HG03571 (cell line): ENCODE data around the gene CHD9NB.

Experiments used
- ATAC-seq: cut with Tn5 transposase; IDR thresholded peaks from one replicate; pipeline ENCODE4 v1.9.1; 2021; ENCODE audit not compliant: unreplicated experiment

CHD9NB gene

DNA sequence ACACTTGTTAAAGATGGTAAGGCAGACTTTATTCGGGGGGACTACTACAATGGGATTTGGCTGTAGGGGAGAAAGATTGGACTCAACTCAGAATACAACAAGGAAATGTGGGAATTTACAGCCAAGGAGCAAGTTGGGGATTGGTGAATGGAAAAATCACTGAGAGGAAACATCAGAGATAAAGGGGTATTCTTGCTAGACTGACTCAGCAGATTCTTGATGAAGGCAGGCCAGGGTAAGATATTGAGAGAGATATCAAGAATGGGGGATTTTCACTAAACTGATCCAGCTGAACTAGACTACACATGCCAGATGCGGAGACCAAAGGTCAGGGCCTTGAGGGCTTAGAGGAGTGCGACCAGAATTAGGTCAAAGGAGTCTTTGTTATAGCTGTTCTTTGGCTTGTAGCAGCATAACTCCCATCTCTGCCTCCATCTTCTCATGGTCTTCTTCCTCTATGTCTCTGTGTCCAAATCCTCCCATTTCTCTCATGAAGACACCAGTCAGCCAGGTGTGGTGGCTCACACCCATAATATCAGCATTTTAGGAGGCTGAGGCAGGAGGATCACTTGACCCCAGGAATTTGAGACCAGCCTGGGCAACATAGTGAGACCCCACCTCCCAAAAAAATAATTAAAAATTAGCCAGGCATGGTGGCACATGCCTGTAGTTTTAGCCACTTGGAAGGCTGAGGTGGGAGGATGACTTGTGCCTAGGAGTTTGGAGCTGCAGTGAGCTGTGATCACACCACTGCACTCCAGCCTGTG, 17.3 kb downstream of the CHD9NB start:
- ATAC-seq = no peak

- ATAC-seq = no peak
These were observed 18.4 kb downstream of the CHD9NB start for GRCh38 chr16:53034306-53034705.

DNA sequence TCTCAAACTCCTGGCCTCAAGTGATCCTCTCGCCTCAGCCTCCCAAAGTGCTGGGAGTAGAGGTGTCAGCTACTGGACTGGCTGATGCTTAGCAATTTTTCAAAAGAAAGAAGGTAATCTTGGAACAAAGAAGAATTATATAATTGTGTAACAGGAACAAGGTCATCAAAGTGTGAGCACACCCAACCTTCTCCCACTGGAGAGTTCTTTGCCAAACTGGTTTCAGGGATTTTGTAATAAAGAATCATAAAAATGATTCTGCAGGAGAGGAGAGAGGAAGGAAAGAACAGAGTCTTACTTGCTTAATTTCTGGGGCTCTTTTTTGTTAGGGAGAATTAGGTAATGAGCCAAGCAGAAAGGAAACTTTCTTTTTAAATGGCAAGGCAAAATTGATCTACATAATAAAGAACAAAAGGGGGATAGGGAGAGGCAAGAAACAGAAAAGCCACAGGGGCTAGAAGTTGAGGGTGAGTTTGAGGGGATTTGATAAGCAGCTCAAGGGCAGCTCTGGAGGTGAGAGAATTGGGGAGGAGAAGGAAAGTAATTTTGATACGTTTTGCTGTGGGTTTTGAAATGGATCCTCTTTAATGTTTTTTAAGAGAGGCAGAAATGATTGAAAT, 21.3 kb downstream of the CHD9NB start:
- ATAC-seq = no peak

- no peak for ATAC-seq
These were observed 22.7 kb downstream of the CHD9NB start for GRCh38 chr16:53029971-53030370.

DNA sequence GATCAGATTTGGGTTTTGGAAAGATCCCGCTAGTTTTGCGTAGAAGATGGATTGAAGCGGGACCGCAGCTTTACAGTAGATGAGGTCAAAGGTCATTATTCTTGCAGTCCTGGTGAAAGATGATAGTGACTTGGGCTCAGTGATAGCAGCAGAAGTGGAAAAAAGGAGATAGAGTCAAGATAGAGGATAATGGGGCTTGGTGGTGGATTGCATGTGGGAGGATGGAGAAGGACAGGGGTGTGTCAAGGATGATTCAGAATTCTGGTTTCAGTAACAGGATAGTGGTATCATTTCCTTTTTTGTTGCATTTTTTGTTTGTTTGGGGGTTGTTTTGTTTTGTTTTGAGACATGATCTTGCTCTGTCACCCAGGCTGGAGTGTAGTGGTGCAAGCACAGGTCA, 28.7 kb downstream of the CHD9NB start:
- ATAC-seq = no peak

DNA sequence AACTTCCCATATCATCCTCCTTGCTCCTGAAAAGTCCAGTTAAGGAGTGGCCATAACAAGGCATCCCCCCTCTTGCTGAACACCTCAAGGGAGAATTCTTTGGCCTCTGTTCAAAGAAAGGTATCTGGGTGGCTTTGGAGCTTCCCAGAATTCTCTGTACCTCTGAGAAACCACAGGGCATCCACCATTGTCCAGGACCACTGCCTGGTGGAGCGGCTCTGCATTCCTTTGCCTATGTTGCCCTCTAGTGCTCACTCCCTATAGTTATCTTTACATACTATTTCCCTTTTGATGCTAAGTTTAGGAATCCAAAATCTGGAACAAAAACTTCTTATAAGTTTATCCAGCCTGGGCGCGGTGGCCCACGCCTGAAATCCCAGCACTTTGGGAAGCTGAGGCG, 30.3 kb downstream of the CHD9NB start:
- ATAC-seq = no peak

DNA sequence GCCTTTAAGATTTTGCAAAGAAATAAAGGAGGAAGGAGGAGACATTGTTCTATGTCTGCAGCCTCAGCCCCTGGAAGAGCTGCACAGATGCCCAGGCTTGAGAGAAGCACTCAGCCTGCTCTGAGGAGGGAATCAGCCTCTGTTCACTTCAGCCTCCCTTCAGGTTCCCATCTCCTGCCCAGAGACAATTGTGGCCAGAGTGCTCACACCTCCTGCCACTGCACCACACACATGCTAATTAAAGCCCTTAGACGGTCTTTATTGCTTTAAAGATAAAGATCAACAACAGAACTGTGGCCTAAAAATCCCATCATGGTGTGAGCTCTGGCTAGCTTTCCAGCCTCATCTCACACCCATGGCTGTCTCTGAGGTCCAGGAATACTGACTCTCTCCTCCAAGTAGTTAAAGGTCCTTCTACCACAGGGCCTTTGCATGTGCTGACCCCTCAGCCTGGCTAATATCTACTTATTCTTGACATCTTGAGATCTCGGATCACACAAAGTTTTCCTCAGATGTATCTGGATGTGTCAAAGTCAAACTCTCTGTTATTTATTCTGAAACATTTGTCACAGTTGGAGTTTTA, 33.8 kb downstream of the CHD9NB start:
- no peak for ATAC-seq

DNA sequence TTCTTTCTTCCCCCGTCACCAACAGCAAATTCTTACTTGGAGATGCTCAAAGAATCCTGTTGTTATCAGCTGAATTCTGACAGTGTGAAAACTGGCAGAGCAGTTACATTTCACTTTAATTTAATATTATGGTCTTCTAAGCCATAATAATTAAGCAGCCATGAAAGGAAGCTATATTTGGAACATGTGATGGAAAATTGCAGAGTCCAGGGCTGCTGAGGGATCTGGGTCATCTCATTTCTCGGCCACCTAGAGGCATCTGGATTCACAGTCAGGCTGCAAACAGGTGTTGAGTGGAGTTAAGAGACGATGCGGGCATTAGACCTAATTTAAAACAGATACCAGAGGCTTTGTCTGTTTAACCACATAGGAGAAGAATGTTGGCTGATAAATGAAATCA, 38.4 kb downstream of the CHD9NB start:
- ATAC-seq = no peak

- ATAC-seq = no peak
These were observed 45.6 kb downstream of the CHD9NB start for GRCh38 chr16:53007095-53007494.

GRCh38 chr16:52997922-52998321, 54.8 kb downstream of the CHD9NB start:
- no peak for ATAC-seq

DNA sequence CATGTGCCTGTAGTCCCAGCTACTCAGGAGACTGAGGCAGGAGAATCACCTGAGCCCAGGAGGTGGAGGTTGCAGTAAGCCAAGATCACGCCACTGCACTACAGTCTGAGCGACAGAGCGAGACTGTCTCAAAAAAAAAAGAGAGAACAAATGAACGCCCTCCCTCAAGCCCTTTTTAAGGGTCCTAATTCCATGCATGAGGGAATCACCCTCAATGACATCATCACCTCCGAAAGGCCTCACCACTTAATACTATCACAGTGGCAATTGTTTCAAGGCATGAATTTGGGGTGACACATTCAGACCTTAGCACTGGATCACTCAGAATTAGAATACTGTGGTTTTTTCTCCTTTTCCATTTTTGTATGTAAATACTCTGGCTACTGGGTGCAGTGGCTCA, 57.8 kb downstream of the CHD9NB start:
- ATAC-seq = no peak

DNA sequence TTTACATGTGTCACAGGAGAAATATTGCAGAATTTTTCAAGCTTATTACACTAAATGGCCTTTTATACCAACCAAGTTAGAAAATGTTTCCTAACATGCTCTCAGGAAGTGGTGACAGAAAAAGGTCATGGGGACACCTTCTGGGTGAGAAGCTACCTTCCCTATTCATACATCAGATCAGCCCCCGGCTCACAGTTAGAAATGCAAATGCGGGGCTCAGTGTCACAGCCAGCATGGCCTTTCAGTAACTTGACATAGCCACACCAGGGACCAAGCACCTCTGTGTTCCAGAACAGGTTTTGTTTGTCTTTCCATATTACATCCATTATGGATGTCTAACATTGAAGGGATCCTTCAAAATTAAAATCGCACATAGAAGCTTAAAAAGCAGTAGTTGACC, 59.5 kb downstream of the CHD9NB start:
- ATAC-seq = no peak

DNA sequence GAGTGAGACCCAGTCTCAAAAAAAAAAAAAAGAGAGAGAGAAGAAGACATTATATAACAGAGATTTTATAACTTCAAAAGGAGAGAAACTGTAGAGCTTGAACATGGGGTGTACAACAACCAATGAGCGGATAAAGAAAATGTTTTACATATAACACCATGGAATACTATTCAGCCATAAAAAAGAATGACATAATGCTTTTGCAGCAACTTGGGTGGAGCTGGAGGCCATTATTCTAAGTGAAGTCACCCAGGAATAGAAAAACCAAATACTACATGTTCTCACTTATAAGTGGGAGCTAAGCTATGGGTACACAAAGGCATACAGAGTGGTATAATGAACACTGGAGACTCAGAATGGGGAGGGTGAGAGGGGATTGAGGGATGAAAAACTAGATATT, 61.1 kb downstream of the CHD9NB start:
- no peak for ATAC-seq
